OCI-LY1 (cell line): ENCODE data around the gene CCNL2.

Experiments
- CTCF ChIP-seq: fragments of 200-600 bp; sonication (generic), shearing (Covaris generic); IDR thresholded peaks from 2 replicates; pipeline ENCODE4 v1.5.1; 2017; ENCODE audit warnings: mild to moderate bottlenecking, antibody characterized with exemption, low read length, moderate library complexity, mixed read lengths
- EZH2 ChIP-seq: fragments of 200-600 bp; sonication (generic), shearing (Covaris generic); IDR thresholded peaks from 2 replicates; pipeline ENCODE4 v1.8.0; 2017; ENCODE audit warnings: borderline replicate concordance, mixed run types, mild to moderate bottlenecking, antibody characterized with exemption, low read length, moderate library complexity, mixed read lengths

GRCh38 chr1:1423245-1423597 is 24.1 kb upstream of the CCNL2 start:
- no peak for TF ChIP-seq CTCF
- TF ChIP-seq EZH2: no peak
